RPMI7951 (cell line): ENCODE data around the gene LIF. TPM values are rescaled to one million over a fixed set of nuclear protein-coding genes. Genes with fewer than 3 reads are reported as not detected.

Experiments
- DNase-seq: peaks from one replicate; pipeline ENCODE4 v3.0.0-alpha.2; 2012; ENCODE audit warnings: low read depth
- total RNA-seq: library from RNA; depleted of rRNA; stranded (reverse); fragments of >200 nt; shearing (Covaris generic); gene quantifications from 2 replicates; pipeline ENCODE4 v1.2.3, GENCODE V29; 2014

The LIF gene
- total RNA-seq, 1 experiment from 2014 or later = 4.1 TPM

- DNase-seq = no peak
These were observed 38.1 kb upstream of the LIF start for GRCh38 chr22:30284666-30285065.

- DNase-seq = no peak
These were observed 37.6 kb upstream of the LIF start for GRCh38 chr22:30284172-30284571.

GRCh38 chr22:30283342-30283741 is 36.8 kb upstream of the LIF start:
- DNase-seq = peak; percentile 53

GRCh38 chr22:30282616-30283046 is 36.1 kb upstream of the LIF start:
- DNase-seq = no peak

- DNase-seq = no peak
These were observed 33.9 kb upstream of the LIF start for GRCh38 chr22:30280505-30280904.

- no peak for DNase-seq
These were observed 33.4 kb upstream of the LIF start for GRCh38 chr22:30279932-30280331.

GRCh38 chr22:30279046-30279788 is 32.7 kb upstream of the LIF start:
- peak; percentile 78 for DNase-seq

- peak; percentile 86 for DNase-seq
These were observed 31.2 kb upstream of the LIF start for GRCh38 chr22:30277547-30278344.

- no peak for DNase-seq
These were observed 29.5 kb upstream of the LIF start for GRCh38 chr22:30276039-30276438.

- no peak for DNase-seq
These were observed 29.1 kb upstream of the LIF start for GRCh38 chr22:30275625-30276024.

GRCh38 chr22:30274437-30274812 is 27.9 kb upstream of the LIF start:
- DNase-seq = no peak

- DNase-seq = no peak
These were observed 27.3 kb upstream of the LIF start for GRCh38 chr22:30273711-30274436.

GRCh38 chr22:30272781-30273601 is 26.4 kb upstream of the LIF start:
- DNase-seq = no peak

GRCh38 chr22:30270832-30271231 is 24.3 kb upstream of the LIF start:
- peak; percentile 82 for DNase-seq

GRCh38 chr22:30268331-30268730 is 21.8 kb upstream of the LIF start:
- no peak for DNase-seq

- DNase-seq = no peak
These were observed 21.1 kb upstream of the LIF start for GRCh38 chr22:30267382-30268302.

- DNase-seq = no peak
These were observed 20.2 kb upstream of the LIF start, which contains the start of gene OSM for GRCh38 chr22:30266445-30267381. Gene OSM (minus strand): TSS chr22:30266851. CDS start chr22:30266799, 52 bp downstream.

- DNase-seq = no peak
These were observed 19.4 kb upstream of the LIF start for GRCh38 chr22:30265823-30266444.
